Renal cortex interstitium (tissue), 11 donors: ENCODE results near the gene C1R. TPM values are rescaled to one million over a fixed set of nuclear protein-coding genes. Genes with fewer than 3 reads are reported as not detected.
"Not testable (repeated sequence)": the region's sequence is repeated elsewhere in the genome, so short reads cannot be mapped to it uniquely, and the experiment has no call there.

Source experiments
- DNase-seq, 11 donors: peaks; one replicate each; pipeline ENCODE4 v3.0.0-alpha.2; 2013; ENCODE audit warnings: low read depth in 9 of 11, low spot score in 4 of 11; ENCODE audit errors: extremely low read depth in 1 of 11
- polyA plus RNA-seq, 3 donors: library from polyadenylated mRNA; unstranded; fragments of 120-200 nt; gene quantifications; one replicate each; pipeline ENCODE4 v1.2.1, GENCODE V29; 2013; ENCODE audit not compliant: insufficient read length in 3 of 3

Gene C1R
- polyA plus RNA-seq, 3 donors, result 40.9 to 56.1 (median 43.6) TPM

DNA sequence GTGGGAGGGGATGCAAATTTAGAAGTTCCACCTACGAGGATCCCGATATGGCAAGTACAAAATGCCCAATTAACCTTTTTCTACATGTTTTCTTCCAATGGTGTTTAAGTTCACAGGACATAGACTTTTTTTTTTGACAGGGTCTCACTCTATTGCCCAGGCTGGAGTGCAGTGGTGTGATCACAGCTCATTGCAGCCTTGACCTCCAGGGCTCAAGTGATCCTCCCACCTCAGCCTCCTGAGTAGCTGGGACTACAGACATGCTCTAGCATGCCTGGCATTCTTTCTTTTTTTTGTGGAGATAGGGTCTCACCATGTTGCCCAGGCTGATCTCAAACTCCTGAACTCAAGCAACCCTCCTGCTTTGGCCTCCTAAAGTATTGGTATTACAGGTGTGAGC is 36.5 kb downstream of the C1R start:
- not testable (repeated sequence) for DNase-seq

DNA sequence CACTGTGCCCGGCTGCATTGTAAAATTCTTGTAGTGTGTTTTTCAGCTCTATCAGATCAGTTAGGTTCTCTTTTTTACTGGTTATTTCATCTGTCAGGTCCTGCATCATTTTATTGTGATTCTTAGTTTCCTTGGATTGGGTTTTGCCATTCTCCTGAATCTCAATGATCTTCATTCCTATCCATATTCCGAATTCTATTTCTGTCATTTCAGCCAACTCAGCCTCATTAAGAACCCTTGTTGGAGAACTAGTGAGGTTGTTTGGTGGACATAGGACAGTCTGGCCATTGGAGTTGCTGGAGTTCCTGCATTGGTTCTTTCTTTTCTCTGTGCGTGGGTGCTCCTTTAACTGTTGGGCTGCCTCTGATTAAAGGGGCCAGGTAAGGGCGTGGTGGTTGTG is 37.3 kb downstream of the C1R start:
- DNase-seq, result no peak

DNA sequence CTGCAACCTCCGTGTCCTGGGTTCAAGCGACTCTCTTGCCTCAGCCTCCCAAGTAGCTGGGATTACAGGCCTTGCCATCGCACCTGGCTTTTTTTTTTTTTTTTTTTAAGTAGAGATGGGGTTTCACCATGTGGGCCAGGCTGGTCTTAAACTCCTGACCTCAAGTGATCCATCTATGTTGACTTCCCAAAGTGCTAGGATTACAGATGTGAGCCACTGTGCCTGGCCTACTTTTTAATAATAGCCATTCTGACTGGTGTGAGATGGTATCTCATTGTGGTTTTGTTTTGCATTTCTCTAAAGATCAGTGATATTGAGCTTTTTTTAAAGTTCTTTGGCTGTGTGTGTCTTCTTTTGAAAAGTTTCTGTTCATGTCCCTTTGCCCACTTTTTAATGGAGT is 42.3 kb downstream of the C1R start:
- not testable (repeated sequence) for DNase-seq

DNA sequence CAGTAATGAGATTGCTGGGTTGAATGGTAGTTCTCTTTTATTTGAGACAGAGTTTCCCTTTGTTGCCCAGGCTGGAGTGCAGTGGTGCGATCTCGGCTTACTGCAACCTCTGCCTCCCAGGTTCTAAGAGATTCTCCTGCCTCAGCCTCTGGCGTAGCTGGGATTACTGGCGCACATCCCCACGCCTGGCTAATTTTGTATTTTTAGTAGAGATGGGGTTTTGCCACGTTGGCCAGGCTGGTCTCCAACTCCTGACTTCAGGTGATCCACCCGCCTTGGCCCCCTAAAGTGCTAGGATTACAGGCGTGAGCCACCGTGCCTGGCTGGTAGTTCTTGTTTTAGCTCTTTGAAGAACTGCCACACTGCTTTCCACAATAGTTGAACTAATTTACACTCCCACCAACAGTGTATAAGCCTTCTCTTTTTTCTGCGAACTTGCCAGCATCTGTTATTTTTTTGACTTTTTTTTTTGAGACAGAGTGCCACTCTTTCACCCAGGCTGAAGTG is 42.7 kb downstream of the C1R start:
- DNase-seq, result not testable (repeated sequence)

DNA sequence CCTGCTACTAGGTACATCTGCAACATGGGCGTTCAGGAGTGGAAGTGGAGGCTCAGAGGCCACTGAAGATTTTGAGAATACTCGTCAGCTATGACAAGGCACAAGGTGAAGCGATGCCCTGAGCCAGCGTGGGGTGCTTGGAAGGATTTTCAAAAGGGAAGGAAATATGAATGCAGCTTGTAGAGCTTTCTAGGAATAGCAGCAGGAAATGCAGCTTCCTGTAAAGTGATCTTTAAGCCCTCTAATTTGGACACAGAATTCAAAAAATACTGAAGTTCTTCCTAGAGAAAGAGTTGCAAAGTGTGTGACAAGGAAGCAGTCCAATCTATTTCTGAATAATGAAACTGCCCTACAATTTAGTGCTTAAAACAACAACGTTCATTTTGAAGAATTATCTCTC is 44.9 kb downstream of the C1R start:
- no peak for DNase-seq

DNA sequence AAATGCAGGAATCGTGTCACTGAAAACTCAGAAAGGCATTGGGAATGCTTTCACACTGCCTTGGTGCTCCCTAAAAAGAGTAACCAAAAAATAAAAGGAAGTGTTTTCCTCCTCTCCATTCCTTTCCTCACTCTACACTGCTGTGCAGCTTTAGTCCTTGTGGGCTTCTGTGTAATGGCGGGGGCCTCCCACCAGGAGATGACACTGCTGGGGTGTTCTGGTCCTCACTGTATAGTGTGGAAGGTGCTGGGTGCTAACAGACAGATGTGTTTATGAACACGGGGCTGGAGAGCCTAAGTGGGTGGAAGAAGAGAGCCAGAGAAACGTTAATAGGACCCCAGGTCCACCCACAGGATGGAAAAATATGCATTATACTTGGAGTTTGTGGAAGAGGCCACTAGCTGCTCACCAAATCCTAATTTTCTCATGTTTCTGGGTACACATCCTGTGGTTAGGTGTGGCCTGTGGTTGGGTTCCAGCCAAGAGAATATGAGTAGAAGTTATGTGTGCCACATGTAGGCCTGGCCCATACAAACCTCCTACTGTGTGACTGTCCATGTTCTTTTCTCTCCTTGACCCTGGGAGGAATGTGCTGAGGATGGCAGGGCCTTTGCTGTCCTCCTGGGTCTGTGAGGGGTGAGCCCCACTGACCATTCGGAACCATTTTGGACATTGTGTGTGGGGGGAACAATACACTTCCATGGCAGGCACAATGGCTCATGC is 45.7 kb downstream of the C1R start:
- DNase-seq, result no peak

DNA sequence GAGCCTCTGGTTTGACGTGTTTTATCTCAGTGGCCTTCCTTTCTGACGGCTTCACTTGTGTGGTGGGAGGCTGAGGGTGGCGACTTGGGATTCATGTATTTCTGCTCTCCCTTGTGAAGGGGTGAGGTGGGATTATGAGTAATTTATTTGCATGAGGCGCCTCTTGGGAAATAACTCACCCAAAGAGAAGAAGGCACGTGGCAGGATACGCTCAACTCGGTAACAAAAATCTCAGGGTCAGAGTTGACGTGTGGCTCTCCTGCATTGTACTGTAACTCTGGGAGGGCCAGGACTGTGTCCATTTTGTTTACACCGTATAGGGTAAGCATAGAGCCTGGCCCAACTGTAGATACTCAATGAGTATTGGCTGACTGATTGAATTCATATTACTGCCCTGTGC is 46.3 kb downstream of the C1R start:
- no peak for DNase-seq

DNA sequence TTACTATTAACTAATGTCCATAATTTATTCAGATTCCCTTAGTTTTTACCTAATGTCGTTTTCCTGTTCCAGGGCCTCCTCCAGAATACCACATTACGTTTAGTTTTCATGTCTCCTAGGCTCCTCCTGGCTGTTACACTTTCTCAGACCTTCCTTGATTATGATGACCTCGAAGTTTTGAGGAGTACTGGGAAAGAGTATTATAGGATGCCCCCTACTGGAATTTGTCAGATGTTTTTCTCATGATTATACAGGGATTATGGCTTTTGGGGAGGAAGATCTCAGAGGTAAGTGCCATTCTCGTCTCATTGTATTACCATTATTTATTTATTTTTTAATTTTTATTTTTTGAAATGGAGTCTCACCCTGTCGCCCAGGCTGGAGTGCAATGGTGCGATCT is 49.4 kb downstream of the C1R start:
- DNase-seq, result no peak

DNA sequence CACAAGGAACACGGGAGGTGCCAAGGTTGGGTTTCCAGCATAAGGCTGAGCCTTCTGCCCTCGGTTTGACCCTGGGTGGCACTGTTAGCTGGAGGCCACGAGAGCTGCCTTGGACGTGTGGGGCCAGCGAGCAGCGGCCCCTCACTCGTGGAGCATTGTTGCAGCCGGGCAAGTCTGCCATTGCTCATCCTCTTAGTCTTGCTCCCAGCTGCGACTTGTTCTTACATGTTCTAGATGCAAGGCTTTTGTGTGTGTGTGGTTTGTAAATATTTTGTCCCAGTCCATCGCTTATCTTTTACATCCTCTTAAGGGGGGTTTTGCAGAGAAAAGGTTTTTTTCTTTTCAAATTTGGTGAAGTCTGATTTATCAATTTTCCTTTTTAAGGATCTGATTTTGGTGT is 52.8 kb downstream of the C1R start:
- DNase-seq, result no peak

DNA sequence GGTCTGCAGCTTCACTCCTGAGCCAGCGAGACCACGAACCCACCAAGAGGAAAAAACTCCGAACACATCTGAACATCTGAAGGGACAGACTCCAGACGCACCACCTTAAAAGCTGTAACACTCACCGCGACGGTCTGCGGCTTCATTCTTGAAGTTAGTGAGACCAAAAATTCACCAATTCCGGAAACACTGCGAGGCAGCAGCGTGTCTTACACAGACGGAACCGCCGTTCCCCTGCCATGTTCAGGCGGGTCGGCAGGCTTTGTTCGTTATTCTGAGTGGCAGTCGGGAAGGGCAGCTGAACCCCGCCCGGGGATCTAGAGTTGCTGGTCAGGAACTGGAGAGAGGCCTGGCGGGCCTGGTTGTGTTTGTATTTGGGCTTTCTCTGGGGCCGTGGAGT is 53.7 kb downstream of the C1R start:
- DNase-seq, result no peak

DNA sequence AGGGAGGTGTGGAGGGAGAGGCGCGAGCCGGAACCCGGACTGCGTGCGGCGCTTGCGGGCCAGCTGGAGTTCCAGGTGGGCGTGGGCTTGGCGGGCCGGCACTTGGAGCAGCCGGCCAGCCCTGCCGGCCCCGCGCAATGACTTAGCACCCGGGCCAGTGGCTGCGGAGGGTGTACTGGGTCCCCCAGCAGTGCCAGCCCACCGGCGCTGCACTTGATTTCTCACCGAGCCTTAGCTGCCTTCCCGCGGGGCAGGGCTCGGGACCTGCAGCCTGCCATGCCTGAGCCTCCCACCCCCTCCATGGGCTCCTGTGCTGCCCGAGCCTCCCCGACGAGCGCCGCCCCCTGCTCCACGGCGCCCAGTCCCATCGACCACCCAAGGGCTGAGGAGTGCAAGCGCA is 54.8 kb downstream of the C1R start:
- not testable (repeated sequence) for DNase-seq

DNA sequence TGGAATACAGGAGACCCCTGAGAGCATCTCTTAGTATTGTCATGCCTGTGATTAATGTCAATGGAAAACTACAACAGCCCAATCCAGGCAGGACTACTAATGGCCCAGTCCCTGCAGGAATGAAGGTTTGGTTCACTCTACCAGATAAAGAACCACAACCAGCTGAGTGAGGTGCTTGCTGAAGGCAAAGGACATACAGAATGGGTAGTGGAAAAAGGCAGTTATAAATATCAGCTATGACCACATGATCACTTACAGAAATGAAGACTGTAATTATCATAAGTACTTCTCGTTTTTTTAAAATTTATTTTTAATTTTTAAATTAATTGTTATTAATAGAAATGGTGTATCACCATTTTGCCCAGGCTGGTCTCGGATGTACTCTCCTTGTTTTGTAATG is 56.8 kb downstream of the C1R start:
- DNase-seq, result no peak

DNA sequence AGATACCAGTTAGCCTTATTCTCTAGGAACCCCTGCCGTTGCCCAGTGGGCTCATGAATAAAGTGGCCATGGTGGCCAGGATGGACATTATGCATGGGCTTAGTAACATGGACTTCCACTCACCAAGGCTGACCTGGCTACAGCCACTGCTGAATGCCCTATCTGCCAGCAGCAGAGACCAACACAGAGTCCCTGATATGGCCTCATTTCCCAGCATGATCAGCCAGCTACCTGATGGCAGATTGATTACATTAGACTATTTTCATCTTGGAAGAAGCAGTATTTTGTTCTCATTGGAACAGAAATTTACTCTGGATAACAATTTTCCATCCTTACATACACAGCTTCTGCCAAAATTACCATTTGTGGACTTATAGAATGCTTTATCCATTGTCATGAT is 57.8 kb downstream of the C1R start:
- no peak for DNase-seq

DNA sequence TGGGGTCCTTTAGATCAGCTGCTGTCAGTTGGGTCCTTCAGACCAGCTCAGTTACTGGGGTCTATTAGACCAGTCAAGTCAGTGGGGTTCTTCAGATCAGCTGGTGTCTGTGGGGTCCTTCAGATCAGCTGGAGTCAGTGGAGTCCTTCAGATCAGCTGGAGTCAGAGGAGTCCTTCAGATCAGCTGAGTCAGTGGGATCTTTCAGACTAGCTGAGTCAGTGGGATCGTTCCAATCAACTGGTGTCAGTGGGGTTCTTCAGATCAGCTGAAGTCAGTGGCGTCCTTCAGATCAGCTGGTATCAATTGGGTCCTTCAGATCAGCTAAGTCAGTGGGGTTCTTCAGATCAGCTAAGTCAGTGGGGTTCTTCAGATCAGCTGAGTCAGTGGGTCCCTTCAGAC is 59.3 kb downstream of the C1R start:
- DNase-seq, result no peak

DNA sequence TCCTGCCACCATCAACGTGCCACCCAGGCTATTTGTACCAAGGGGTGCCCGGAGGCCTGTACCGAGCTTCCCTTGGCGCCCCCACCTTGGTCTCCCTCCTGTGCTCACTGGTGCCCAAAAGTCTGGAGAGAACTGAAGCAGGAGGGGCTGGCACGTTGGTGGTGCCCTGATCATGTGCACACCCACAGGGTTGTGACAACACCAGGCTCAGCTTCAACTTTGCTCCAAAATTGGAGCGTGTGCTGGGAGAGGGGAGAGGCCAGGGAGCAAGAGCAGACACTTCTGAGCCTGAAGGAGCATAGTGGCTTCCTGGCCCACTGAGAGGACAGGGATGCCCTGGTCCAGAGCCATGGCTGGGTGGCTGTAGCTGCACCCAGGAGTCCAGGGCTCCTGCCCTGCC is 60.9 kb downstream of the C1R start:
- no peak for DNase-seq

Other genes with a start within 250 kb of the C1R start
- 10 to 100 TPM; 25.4 to 31.4 (median 28.5) TPM for gene CDCA3, start 241.2 kb downstream of the C1R start, polyA plus RNA-seq
- 10 to 100 TPM; 55.0 to 70.2 (median 58.4) TPM for gene USP5, start 240.3 kb downstream of the C1R start, polyA plus RNA-seq
- 100 to 1,000 TPM; 560 to 645 (median 574) TPM for gene TPI1, start 224.9 kb downstream of the C1R start, polyA plus RNA-seq
- 10 to 100 TPM in 1 of 3 donors, 1 to 10 TPM in 2; 7.5 to 15.1 (median 9.3) TPM for gene SPSB2, start 219.1 kb downstream of the C1R start, polyA plus RNA-seq
- 10 to 100 TPM; 18.4 to 21.8 (median 21.7) TPM for gene LRRC23, start 187.6 kb downstream of the C1R start, polyA plus RNA-seq
- gene ENO2, start 177.9 kb downstream of the C1R start, polyA plus RNA-seq, result 10 to 100 TPM; 12.7 to 25.7 (median 13.5) TPM
- 100 to 1,000 TPM in 2 of 3 donors, 10 to 100 TPM in 1; 91.9 to 142 (median 139) TPM for gene ATN1, start 164.5 kb downstream of the C1R start, polyA plus RNA-seq
- gene RNU7-1, start 148.6 kb downstream of the C1R start, polyA plus RNA-seq, result not detected
- gene C12orf57, start 148.4 kb downstream of the C1R start, polyA plus RNA-seq, result 100 to 1,000 TPM; 131 to 205 (median 154) TPM
- gene PTPN6, start 141.1 kb downstream of the C1R start, polyA plus RNA-seq, result 10 to 100 TPM; 18.7 to 27.0 (median 22.3) TPM
- gene PHB2, start 121.8 kb downstream of the C1R start, polyA plus RNA-seq, result 100 to 1,000 TPM; 256 to 296 (median 267) TPM
- gene EMG1, start 121.5 kb downstream of the C1R start, polyA plus RNA-seq, result 10 to 100 TPM; 43.4 to 53.0 (median 50.7) TPM
- gene LPCAT3, start 74.0 kb downstream of the C1R start, polyA plus RNA-seq, result 10 to 100 TPM; 59.1 to 62.3 (median 61.5) TPM
- gene C1S, start 31.7 kb downstream of the C1R start, polyA plus RNA-seq, result 10 to 100 TPM; 48.0 to 66.1 (median 48.1) TPM
- 10 to 100 TPM; 34.0 to 47.8 (median 35.1) TPM for gene C1RL, start 16.8 kb upstream of the C1R start, polyA plus RNA-seq
- 10 to 100 TPM; 41.9 to 72.7 (median 55.5) TPM for gene RBP5, start 36.4 kb upstream of the C1R start, polyA plus RNA-seq
- 100 to 1,000 TPM in 2 of 3 donors, 10 to 100 TPM in 1; 93.0 to 112 (median 106) TPM for gene CLSTN3, start 37.9 kb upstream of the C1R start, polyA plus RNA-seq
- gene PEX5, start 97.2 kb upstream of the C1R start, polyA plus RNA-seq, result 10 to 100 TPM; 44.5 to 54.5 (median 50.9) TPM
- under 1 TPM in 1 of 3 donors, not detected in 2; 0.17 TPM for gene ACSM4, start 211.6 kb upstream of the C1R start, polyA plus RNA-seq